Caki2 (cell line): Measurements from ENCODE around the gene ASCL5. TPM values are rescaled to one million over a fixed set of nuclear protein-coding genes. Genes with fewer than 3 reads are reported as not detected.

ENCODE experiments used
- DNase-seq: peaks from one replicate; pipeline ENCODE4 v3.0.0-alpha.2; 2015; ENCODE audit warnings: low read depth
- in situ Hi-C: cut with HindIII; loops from 2 replicates; pipeline ENCODE4 v1.10.0; 2016; ENCODE audit warnings: low sequenced_read_pairs, low pct_unique_long_range_greater_than_20kb, mixed read lengths
- total RNA-seq: library from RNA; depleted of rRNA; stranded (reverse); fragments of >200 nt; shearing (Covaris generic); gene quantifications from 2 replicates; pipeline ENCODE4 v1.2.3, GENCODE V29; 2014; ENCODE audit warnings: low replicate concordance

The ASCL5 gene
- total RNA-seq, 1 experiment from 2014 or later: 0.07 TPM

GRCh38 chr1:201155354-201155753, 28.4 kb upstream of the ASCL5 start:
- DNase-seq: no peak
- in situ Hi-C loops: no loop called here

GRCh38 chr1:201154389-201155165, 27.6 kb upstream of the ASCL5 start, which contains the start of gene TMEM9:
Gene TMEM9 (minus strand): TSS chr1:201154474. CDS start chr1:201153923, 551 bp downstream.
- in situ Hi-C loops: no loop called here
- peak; percentile 93 for DNase-seq

- in situ Hi-C loops: no loop called here
- DNase-seq: peak; percentile 50
These were observed 26.7 kb upstream of the ASCL5 start for GRCh38 chr1:201153474-201154388.

GRCh38 chr1:201149400-201149799, 22.4 kb upstream of the ASCL5 start:
- peak; percentile 45 for DNase-seq
- in situ Hi-C loops: no loop called here

GRCh38 chr1:201147396-201148015, 20.5 kb upstream of the ASCL5 start:
- in situ Hi-C loops: no loop called here
- DNase-seq: no peak

- no peak for DNase-seq
- in situ Hi-C loops: no loop called here
These were observed 19.8 kb upstream of the ASCL5 start for GRCh38 chr1:201146626-201147390.

- in situ Hi-C loops: no loop called here
- DNase-seq: no peak
These were observed 18.8 kb upstream of the ASCL5 start for GRCh38 chr1:201145816-201146215.

GRCh38 chr1:201145132-201145531, 18.1 kb upstream of the ASCL5 start:
- DNase-seq: no peak
- in situ Hi-C loops: no loop called here

GRCh38 chr1:201144701-201145100, 17.7 kb upstream of the ASCL5 start:
- in situ Hi-C loops: no loop called here
- DNase-seq: no peak

- in situ Hi-C loops: no loop called here
These were observed 17.0 kb upstream of the ASCL5 start for GRCh38 chr1:201143726-201144635.

GRCh38 chr1:201142849-201143725, 16.1 kb upstream of the ASCL5 start:
- in situ Hi-C loops: no loop called here

More at GRCh38 chr1:201143726-201144635, 17.0 kb upstream of the ASCL5 start:
- no peak for DNase-seq

GRCh38 chr1:201142011-201142848, 15.2 kb upstream of the ASCL5 start:
- DNase-seq: no peak
- in situ Hi-C loops: no loop called here

More at GRCh38 chr1:201142849-201143725, 16.1 kb upstream of the ASCL5 start:
- DNase-seq: no peak

GRCh38 chr1:201141418-201141817, 14.4 kb upstream of the ASCL5 start:
- in situ Hi-C loops: no loop called here
- no peak for DNase-seq

- DNase-seq: no peak
- in situ Hi-C loops: no loop called here
These were observed 13.9 kb upstream of the ASCL5 start for GRCh38 chr1:201140941-201141260.

- in situ Hi-C loops: no loop called here
- no peak for DNase-seq
These were observed 13.4 kb upstream of the ASCL5 start for GRCh38 chr1:201140235-201140940.
